ENCODE measurements around the gene KLK7.

The KLK7 gene

GRCh38 chr19:50957587-50957986, 26.1 kb downstream of the KLK7 start:
- no peak for TF ChIP-seq CTCF (IDR thresholded peaks at IDR 0.05; ENCODE audit: insufficient read depth, low read length, poor library complexity, severe bottlenecking)
- Histone ChIP-seq H3K4me3 (ENCODE audit: insufficient read depth, low read length, poor library complexity, severe bottlenecking) (no peak overlapping the region), H3K9me2 (replicated peaks; ENCODE audit: insufficient read depth, low read length) (no peaks in the 10 kb centered on the region), H3K36me3 (ENCODE audit: low read length) (no peaks in the 10 kb centered on the region), H3K27ac (ENCODE audit: low read depth, low read length) (no peak overlapping the region), H3K9ac (ENCODE audit: low read length) (no peak overlapping the region), H3K27me3 (ENCODE audit: low read length) (no peaks in the 10 kb centered on the region), H3F3A (ENCODE audit: insufficient read depth) (no peaks in the 10 kb centered on the region), H3K9me3 (ENCODE audit: insufficient read depth, low read length) (no peaks in the 10 kb centered on the region), H3K4me2 (ENCODE audit: low read depth, low read length, poor library complexity, severe bottlenecking) (no peak overlapping the region), H2AFZ (ENCODE audit: low read depth, low read length, severe bottlenecking) (no peak overlapping the region), H4K20me1 (ENCODE audit: low read depth, low read length) (no peaks in the 10 kb centered on the region), H3K79me2 (ENCODE audit: insufficient read depth, low read length) (no peaks in the 10 kb centered on the region)

GRCh38 chr19:50952910-50953309, 30.8 kb downstream of the KLK7 start, which contains the start of gene KLK5:
Gene KLK5 (minus strand): TSS chr19:50953038. CDS start chr19:50952657, 381 bp downstream.
- H3K9me3 ChIP-seq (ENCODE audit: insufficient read depth, low read length), result no peaks in the 10 kb centered on the region
- no peak within 1 kb of the TSS for H3K9ac ChIP-seq (ENCODE audit: low read length)
- no peaks in the 10 kb centered on the region for H3K79me2 ChIP-seq (ENCODE audit: insufficient read depth, low read length)
- no peaks in the 10 kb centered on the region for H3F3A ChIP-seq (ENCODE audit: insufficient read depth)
- TF ChIP-seq EZH2phosphoT487 (conservative IDR thresholded peaks at IDR 0.05; ENCODE audit: low read length), result no peak
- TF ChIP-seq CTCF (IDR thresholded peaks at IDR 0.05; ENCODE audit: insufficient read depth, low read length, poor library complexity, severe bottlenecking), result no peak
- no peaks in the 10 kb centered on the region for H3K9me2 ChIP-seq (replicated peaks; ENCODE audit: insufficient read depth, low read length)
- no peak within 1 kb of the TSS for H3K27ac ChIP-seq (ENCODE audit: low read depth, low read length)
- H2AFZ ChIP-seq (ENCODE audit: low read depth, low read length, severe bottlenecking), result no peak within 1 kb of the TSS
- no peak within 1 kb of the TSS for H3K4me3 ChIP-seq (ENCODE audit: insufficient read depth, low read length, poor library complexity, severe bottlenecking)
- H4K20me1 ChIP-seq (ENCODE audit: low read depth, low read length), result no peaks in the 10 kb centered on the region
- no peak within 1 kb of the TSS for H3K4me2 ChIP-seq (ENCODE audit: low read depth, low read length, poor library complexity, severe bottlenecking)
- H3K27me3 ChIP-seq (ENCODE audit: low read length), result no peaks in the 10 kb centered on the region
- H3K36me3 ChIP-seq (ENCODE audit: low read length), result no peaks in the 10 kb centered on the region

- Histone ChIP-seq H3K9me2 (replicated peaks; ENCODE audit: insufficient read depth, low read length) (no peaks in the 10 kb centered on the region), H3F3A (ENCODE audit: insufficient read depth) (no peaks in the 10 kb centered on the region), H3K36me3 (ENCODE audit: low read length) (no peaks in the 10 kb centered on the region), H3K27ac (ENCODE audit: low read depth, low read length) (no peak overlapping the region), H4K20me1 (ENCODE audit: low read depth, low read length) (no peaks in the 10 kb centered on the region), H3K9me3 (ENCODE audit: insufficient read depth, low read length) (no peaks in the 10 kb centered on the region), H2AFZ (ENCODE audit: low read depth, low read length, severe bottlenecking) (no peak overlapping the region), H3K9ac (ENCODE audit: low read length) (no peak overlapping the region), H3K4me3 (ENCODE audit: insufficient read depth, low read length, poor library complexity, severe bottlenecking) (no peak overlapping the region), H3K4me2 (ENCODE audit: low read depth, low read length, poor library complexity, severe bottlenecking) (no peak overlapping the region), H3K27me3 (ENCODE audit: low read length) (no peaks in the 10 kb centered on the region), H3K79me2 (ENCODE audit: insufficient read depth, low read length) (no peaks in the 10 kb centered on the region)
- TF ChIP-seq CTCF (IDR thresholded peaks at IDR 0.05; ENCODE audit: insufficient read depth, low read length, poor library complexity, severe bottlenecking) (no peak), EZH2phosphoT487 (conservative IDR thresholded peaks at IDR 0.05; ENCODE audit: low read length) (no peak)
Observed at GRCh38 chr19:50949861-50950260, 33.9 kb downstream of the KLK7 start.

All from SU-DHL-6 (cell line).